H1 (cell line): ENCODE results near the gene TBC1D19. TPM values are rescaled to one million over a fixed set of nuclear protein-coding genes. Genes with fewer than 3 reads are reported as not detected.

ENCODE experiments used
- CHD2 ChIP-seq: IDR thresholded peaks from 2 replicates; pipeline ENCODE4 v1.6.1; 2012; ENCODE audit warnings: low read length, improper control_type of control experiment
- CTBP2 ChIP-seq: IDR thresholded peaks from 2 replicates; pipeline ENCODE4 v1.7.0; 2011; ENCODE audit warnings: borderline replicate concordance, mild to moderate bottlenecking, moderate library complexity, mixed read lengths, low read length; ENCODE audit not compliant: insufficient read depth, insufficient read length
- MAFK ChIP-seq: IDR thresholded peaks from 2 replicates; pipeline ENCODE4 v1.6.1; 2012; ENCODE audit warnings: low read depth, mild to moderate bottlenecking, improper control_type of control experiment, low read length
- SAP30 ChIP-seq: fragments of 300-600 bp; sonication (generic); IDR thresholded peaks from 2 replicates; pipeline ENCODE4 v1.7.1; 2012; ENCODE audit warnings: low read length, moderate library complexity, mild to moderate bottlenecking, inconsistent platforms; ENCODE audit not compliant: insufficient read depth, insufficient replicate concordance
- SP4 ChIP-seq: IDR thresholded peaks from 2 replicates; pipeline ENCODE4 v1.6.1; 2012; ENCODE audit warnings: low read length, inconsistent platforms
- TAF7 ChIP-seq: optimal IDR thresholded peaks from 2 replicates; pipeline ENCODE3; 2011; ENCODE audit warnings: low read depth, mild to moderate bottlenecking, inconsistent platforms, low read length, moderate library complexity, borderline replicate concordance
- TBP ChIP-seq: IDR thresholded peaks from 2 replicates; pipeline ENCODE4 v1.6.1; 2011; ENCODE audit warnings: low read depth, low read length, improper control_type of control experiment
- TEAD4 ChIP-seq: IDR thresholded peaks from 2 replicates; pipeline ENCODE4 v1.6.1; 2012; ENCODE audit warnings: low read depth, low read length, inconsistent platforms, mixed read lengths
- polyA plus RNA-seq, 7 experiments: library from polyadenylated mRNA; depleted of rRNA in 3 of 7; stranded (reverse) in 5 of 7; unstranded in 2 of 7; fragments of >200 nt in 5 of 7; fragments of 200-250 nt in 2 of 7; gene quantifications; 1 replicate in 5 of 7; 2 replicates in 1 of 7; 4 replicates in 1 of 7; pipeline versions ENCODE4 v1.2.1 to v1.2.3, GENCODE V29; 2011 to 2013; ENCODE audit warnings: missing spikeins in 2 of 7, mixed read lengths in 2 of 7
- total RNA-seq: library from RNA; stranded (reverse); fragmentation: NEBNext Ultra II Directional; extraction: Animal tissue kit (Norgen Biotek cat#: 25700); gene quantifications from 2 replicates; pipeline ENCODE4 v1.2.1, GENCODE V29; 2021

TBC1D19 gene
- total and polyA plus RNA-seq, 2 of the 8 experiments (the other 6 are each of a cell fraction or from before 2014, with no cell fraction given), result 1.9 to 3.5 TPM

- TF ChIP-seq CTBP2 (no peak), CHD2 (no peak), TBP (no peak), TAF7 (no peak), SP4 (no peak), MAFK (no peak), TEAD4 (no peak), SAP30 (no peak)
- TF ChIP-seq, all 59 proteins: peak for 0
These were observed 198.9 kb downstream of the TBC1D19 start (continued) for GRCh38 chr4:26782830-26783202.
